HL-60 (cell line): ENCODE measurements around the gene PROSER2.
"Not testable (repeated sequence)": the region's sequence is repeated elsewhere in the genome, so short reads cannot be mapped to it uniquely, and the experiment has no call there.

ENCODE experiments used
- DNase-seq, 2 experiments: peaks; one replicate each; pipeline ENCODE4 v3.0.0-alpha.2; 2010 to 2020; ENCODE audit warnings: low read depth in 1 of 2, low spot score in 1 of 2
- H3K27ac ChIP-seq: fragments of 250-450 bp; sonication (Bioruptor Pico); replicated peaks from 2 replicates; pipeline ENCODE4 v1.5.1; 2020; ENCODE audit warnings: mild to moderate bottlenecking, moderate library complexity
- H3K27me3 ChIP-seq: fragments of 250-450 bp; sonication (Bioruptor Pico); 2 replicates; pipeline ENCODE4 v1.5.1; 2021; ENCODE audit warnings: mild to moderate bottlenecking, moderate library complexity; ENCODE audit not compliant: insufficient read depth, poor library complexity, severe bottlenecking
- H3K4me3 ChIP-seq: replicated peaks from 2 replicates; pipeline ENCODE4 v1.5.1; 2011; ENCODE audit warnings: mild to moderate bottlenecking, control low read depth, low read length; ENCODE audit not compliant: insufficient read depth
- GABPA ChIP-seq: IDR thresholded peaks from 2 replicates; pipeline ENCODE4 v1.6.1; 2012; ENCODE audit warnings: low read depth
- POLR2AphosphoS5 ChIP-seq: IDR thresholded peaks from 2 replicates; pipeline ENCODE4 v1.6.1; 2012; ENCODE audit warnings: low read depth
- REST ChIP-seq: IDR thresholded peaks from 2 replicates; pipeline ENCODE4 v1.6.1; 2012; ENCODE audit warnings: low read depth; ENCODE audit not compliant: insufficient replicate concordance
- SPI1 ChIP-seq: IDR thresholded peaks from 2 replicates; pipeline ENCODE4 v1.6.1; 2012; ENCODE audit warnings: low read depth, mild to moderate bottlenecking, borderline replicate concordance
- TF ChIP-seq, protein P1 (sequence below): IDR thresholded peaks from one replicate; pipeline ENCODE4 v1.5.1; 2011; ENCODE audit warnings: low read length, control low read depth, inconsistent platforms; ENCODE audit not compliant: insufficient read depth

Gene PROSER2

DNA sequence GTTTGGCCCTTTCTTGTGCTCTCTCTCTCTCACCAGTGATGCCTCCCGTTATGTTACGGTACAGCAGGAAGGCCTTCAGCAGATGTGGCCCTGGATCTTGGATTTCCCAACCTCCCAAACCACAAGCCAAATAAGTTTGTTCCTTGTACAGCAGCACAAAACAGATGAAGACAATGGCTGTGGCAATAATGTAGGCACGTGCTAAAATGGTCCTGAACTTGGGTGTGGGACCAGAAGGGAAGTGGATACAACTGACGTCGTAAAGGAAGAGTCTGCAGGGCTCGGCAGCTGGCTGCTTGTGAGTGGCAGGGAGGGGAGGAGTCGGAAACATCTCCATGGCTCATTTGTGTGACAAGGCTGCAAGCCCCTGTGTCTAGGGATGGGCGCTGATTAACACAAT is 26.8 kb downstream of the PROSER2 start:
- H3K4me3 ChIP-seq = no peak overlapping the region
- peak; percentile 85 for TF ChIP-seq SPI1
- TF ChIP-seq GABPA = no peak
- peak; percentile 65 for TF ChIP-seq POLR2AphosphoS5
- DNase-seq = peak; percentile 62 to 89
- no peak overlapping the region; the same call in 1 of the 2 replicates for H3K27ac ChIP-seq
- no peaks in the 10 kb centered on the region for H3K27me3 ChIP-seq

GRCh38 chr10:11851910-11852309 is 28.8 kb downstream of the PROSER2 start:
- DNase-seq = no peak
- no peak for TF ChIP-seq SPI1
- no peak for TF ChIP-seq POLR2AphosphoS5
- TF ChIP-seq, protein P1, sequence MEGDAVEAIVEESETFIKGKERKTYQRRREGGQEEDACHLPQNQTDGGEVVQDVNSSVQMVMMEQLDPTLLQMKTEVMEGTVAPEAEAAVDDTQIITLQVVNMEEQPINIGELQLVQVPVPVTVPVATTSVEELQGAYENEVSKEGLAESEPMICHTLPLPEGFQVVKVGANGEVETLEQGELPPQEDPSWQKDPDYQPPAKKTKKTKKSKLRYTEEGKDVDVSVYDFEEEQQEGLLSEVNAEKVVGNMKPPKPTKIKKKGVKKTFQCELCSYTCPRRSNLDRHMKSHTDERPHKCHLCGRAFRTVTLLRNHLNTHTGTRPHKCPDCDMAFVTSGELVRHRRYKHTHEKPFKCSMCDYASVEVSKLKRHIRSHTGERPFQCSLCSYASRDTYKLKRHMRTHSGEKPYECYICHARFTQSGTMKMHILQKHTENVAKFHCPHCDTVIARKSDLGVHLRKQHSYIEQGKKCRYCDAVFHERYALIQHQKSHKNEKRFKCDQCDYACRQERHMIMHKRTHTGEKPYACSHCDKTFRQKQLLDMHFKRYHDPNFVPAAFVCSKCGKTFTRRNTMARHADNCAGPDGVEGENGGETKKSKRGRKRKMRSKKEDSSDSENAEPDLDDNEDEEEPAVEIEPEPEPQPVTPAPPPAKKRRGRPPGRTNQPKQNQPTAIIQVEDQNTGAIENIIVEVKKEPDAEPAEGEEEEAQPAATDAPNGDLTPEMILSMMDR = no peak
- no peak for TF ChIP-seq REST
- no peak for TF ChIP-seq GABPA
- H3K4me3 ChIP-seq = no peak overlapping the region
- H3K27ac ChIP-seq = no peak overlapping the region
- no peaks in the 10 kb centered on the region for H3K27me3 ChIP-seq

DNA sequence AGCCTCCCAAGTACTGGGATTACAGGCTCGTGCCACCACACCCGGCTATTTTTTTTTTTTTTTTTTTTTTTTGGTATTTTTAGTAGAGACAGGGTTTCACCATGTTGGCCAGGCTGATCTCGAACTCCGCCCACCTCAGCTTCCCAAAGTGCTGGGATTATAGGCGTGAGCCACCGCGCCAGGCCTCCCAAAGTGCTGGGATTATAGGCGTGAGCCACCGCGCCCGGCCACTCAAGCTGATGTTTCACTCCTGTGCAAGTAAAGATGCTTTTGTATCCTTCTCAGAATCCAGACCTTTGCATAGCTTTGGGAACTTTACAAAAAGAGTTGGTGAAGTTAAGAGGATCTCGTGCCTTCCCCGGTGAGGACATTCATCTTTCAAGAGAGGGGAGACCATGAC is 29.5 kb downstream of the PROSER2 start:
- H3K4me3 ChIP-seq, H3K27me3 ChIP-seq, H3K27ac ChIP-seq, DNase-seq: not testable (repeated sequence)

GRCh38 chr10:11853468-11853867 is 30.3 kb downstream of the PROSER2 start:
- no peak for DNase-seq
- Histone ChIP-seq H3K27ac (no peak overlapping the region), H3K27me3 (no peaks in the 10 kb centered on the region), H3K4me3 (no peak overlapping the region)
- TF ChIP-seq, protein P1 = no peak
- TF ChIP-seq GABPA (no peak), SPI1 (no peak), POLR2AphosphoS5 (no peak), REST (no peak)

DNA sequence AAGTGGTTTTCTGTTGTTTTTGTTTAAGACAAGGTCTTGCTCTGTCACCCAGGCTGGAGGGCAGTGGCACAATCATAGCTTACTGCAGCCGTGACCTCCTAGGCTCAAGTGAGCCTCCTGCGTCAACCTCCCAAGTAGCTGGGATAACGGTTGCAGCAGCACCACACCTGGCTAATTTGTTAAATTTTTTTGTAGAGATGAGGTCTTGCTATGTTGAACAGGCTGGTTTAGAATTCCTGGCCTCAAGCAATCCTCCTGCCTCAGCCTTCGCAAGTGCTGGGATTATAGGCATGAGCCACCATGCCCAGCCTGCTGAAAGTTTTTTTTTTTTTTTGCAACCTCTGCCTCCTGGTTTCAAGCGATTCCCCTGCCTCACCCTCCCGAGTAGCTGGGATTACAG is 31.1 kb downstream of the PROSER2 start:
- H3K27me3 ChIP-seq = no peaks in the 10 kb centered on the region
- no peak for DNase-seq
- no peak overlapping the region for H3K4me3 ChIP-seq
- H3K27ac ChIP-seq = no peak overlapping the region
- no peak for TF ChIP-seq SPI1
- TF ChIP-seq REST = no peak
- TF ChIP-seq, protein P1 = no peak
- TF ChIP-seq POLR2AphosphoS5 = no peak
- TF ChIP-seq GABPA = no peak
